ENCODE results near the gene HNRNPD. TPM values are rescaled to one million over a fixed set of nuclear protein-coding genes. Genes with fewer than 3 reads are reported as not detected.
"Not testable (repeated sequence)": the region's sequence is repeated elsewhere in the genome, so short reads cannot be mapped to it uniquely, and the experiment has no call there.

Gene HNRNPD
- total and polyA plus RNA-seq, 9 donors, result 85.1 to 520 (median 185) TPM

GRCh38 chr4:82401600-82401999, 27.8 kb upstream of the HNRNPD start:
- peaks cover 5% of the 10 kb centered on the region for H3K27me3 ChIP-seq
- H3K4me1 ChIP-seq (ENCODE audit: insufficient read depth), result peaks cover 6% of the 10 kb centered on the region
- H3K27ac ChIP-seq, result no peak overlapping the region
- no peaks in the 10 kb centered on the region for H3K9me3 ChIP-seq
- no peak for DNase-seq
- 94 to 97% (median 95%) methylated on average over 7 of the region's 7 CpGs for WGBS, 3 donors
- intact Hi-C loops (cut with DNase I), result no loop called here
- no peak overlapping the region for H3K4me3 ChIP-seq
- H3K36me3 ChIP-seq, result no peaks in the 10 kb centered on the region
- TF ChIP-seq POLR2A (IDR thresholded peaks at IDR 0.05) (no peak), CTCF (IDR thresholded peaks at IDR 0.05) (no peak), EP300 (IDR thresholded peaks at IDR 0.05) (no peak)

- 80 to 91% (median 86%) methylated on average over 1 of the region's 1 CpG for WGBS, 3 donors
- DNase-seq, result no peak
- H3K27me3 ChIP-seq, result peaks cover 5% of the 10 kb centered on the region
- no peak overlapping the region for H3K4me3 ChIP-seq
- intact Hi-C loops (cut with DNase I), result no loop called here
- peaks cover 1% of the 10 kb centered on the region for H3K4me1 ChIP-seq (ENCODE audit: insufficient read depth)
- no peak for TF ChIP-seq POLR2A (IDR thresholded peaks at IDR 0.05)
- no peak for TF ChIP-seq CTCF (IDR thresholded peaks at IDR 0.05)
- TF ChIP-seq EP300 (IDR thresholded peaks at IDR 0.05), result no peak
- H3K9me3 ChIP-seq, result no peaks in the 10 kb centered on the region
- H3K36me3 ChIP-seq, result no peaks in the 10 kb centered on the region
- H3K27ac ChIP-seq, result no peak overlapping the region
Observed at GRCh38 chr4:82398263-82398662, 24.5 kb upstream of the HNRNPD start.

GRCh38 chr4:82397527-82397926, 23.7 kb upstream of the HNRNPD start:
- WGBS, 3 donors, result 90 to 95% (median 93%) methylated on average over 3 of the region's 3 CpGs
- no peak for DNase-seq
- H3K4me1 ChIP-seq (ENCODE audit: insufficient read depth), result no peaks in the 10 kb centered on the region
- no peaks in the 10 kb centered on the region for H3K9me3 ChIP-seq
- peaks cover 5% of the 10 kb centered on the region for H3K27me3 ChIP-seq
- H3K4me3 ChIP-seq, result no peak overlapping the region
- H3K27ac ChIP-seq, result no peak overlapping the region
- intact Hi-C loops (cut with DNase I), result no loop called here
- H3K36me3 ChIP-seq, result no peaks in the 10 kb centered on the region
- no peak for TF ChIP-seq CTCF (IDR thresholded peaks at IDR 0.05)
- TF ChIP-seq EP300 (IDR thresholded peaks at IDR 0.05), result no peak
- TF ChIP-seq POLR2A (IDR thresholded peaks at IDR 0.05), result no peak

GRCh38 chr4:82394896-82395295, 21.1 kb upstream of the HNRNPD start:
- Histone ChIP-seq H3K9me3 (no peaks in the 10 kb centered on the region), H3K27me3 (no peaks in the 10 kb centered on the region), H3K27ac (no peak overlapping the region), H3K4me1 (ENCODE audit: insufficient read depth) (no peaks in the 10 kb centered on the region), H3K36me3 (no peaks in the 10 kb centered on the region), H3K4me3 (no peak overlapping the region)
- intact Hi-C loops (cut with DNase I), result no loop called here
- 90 to 96% (median 94%) methylated on average over 3 of the region's 3 CpGs for WGBS, 3 donors
- TF ChIP-seq POLR2A (IDR thresholded peaks at IDR 0.05), result no peak
- TF ChIP-seq EP300 (IDR thresholded peaks at IDR 0.05), result no peak
- no peak for TF ChIP-seq CTCF (IDR thresholded peaks at IDR 0.05)
- no peak for DNase-seq

GRCh38 chr4:82390061-82390460, 16.3 kb upstream of the HNRNPD start:
- H3K27me3 ChIP-seq; H3K27ac ChIP-seq; DNase-seq; H3K4me3 ChIP-seq; H3K9me3 ChIP-seq; H3K36me3 ChIP-seq; intact Hi-C loops (cut with DNase I); H3K4me1 ChIP-seq (ENCODE audit: insufficient read depth): not testable (repeated sequence)
- 88 to 96% (median 94%) methylated on average over 9 of the region's 9 CpGs for WGBS, 3 donors
